HG02970 (cell line): ENCODE data around the gene PRPF18.

Experiments used
- ATAC-seq: cut with Tn5 transposase; IDR thresholded peaks from one replicate; pipeline ENCODE4 v1.9.1; 2021; ENCODE audit warnings: mild to moderate bottlenecking, moderate library complexity, moderate number of reproducible peaks; ENCODE audit not compliant: unreplicated experiment, low FRiP score

PRPF18 gene

GRCh38 chr10:13661256-13661655 is 74.5 kb downstream of the PRPF18 start:
- no peak for ATAC-seq

GRCh38 chr10:13665516-13666262 is 78.9 kb downstream of the PRPF18 start:
- no peak for ATAC-seq

- no peak for ATAC-seq
These were observed 81.4 kb downstream of the PRPF18 start for GRCh38 chr10:13668126-13668525.

GRCh38 chr10:13669182-13669855 is 82.6 kb downstream of the PRPF18 start:
- no peak for ATAC-seq

- ATAC-seq, result no peak
These were observed 83.1 kb downstream of the PRPF18 start for GRCh38 chr10:13669901-13670300.

- no peak for ATAC-seq
These were observed 83.5 kb downstream of the PRPF18 start for GRCh38 chr10:13670311-13670710.

GRCh38 chr10:13671904-13672303 is 85.1 kb downstream of the PRPF18 start:
- no peak for ATAC-seq

- no peak for ATAC-seq
These were observed 85.8 kb downstream of the PRPF18 start for GRCh38 chr10:13672548-13672947.

GRCh38 chr10:13673156-13673555 is 86.4 kb downstream of the PRPF18 start:
- no peak for ATAC-seq

- ATAC-seq, result no peak
These were observed 88.2 kb downstream of the PRPF18 start for GRCh38 chr10:13674645-13675588.

- ATAC-seq, result no peak
These were observed 91.5 kb downstream of the PRPF18 start for GRCh38 chr10:13678101-13678843.
